Sigmoid colon (tissue), 4 donors: ENCODE data around the gene SLC22A1.

Experiments used
- EP300 ChIP-seq, 4 donors: sonication (generic); formaldehyde crosslinking; IDR thresholded peaks; one replicate each; pipeline ENCODE4 v1.6.1; 2017; ENCODE audit warnings: antibody characterized with exemption in 4 of 4
- POLR2A ChIP-seq, 2 donors: fragments of 450-650 bp; IDR thresholded peaks; one replicate each; pipeline ENCODE4 v1.6.1; 2016; ENCODE audit warnings: antibody characterized with exemption in 2 of 2, mild to moderate bottlenecking in 2 of 2, moderate library complexity in 2 of 2

- no peak for TF ChIP-seq POLR2A (IDR thresholded peaks at IDR 0.05)
- no peak for TF ChIP-seq EP300 (IDR thresholded peaks at IDR 0.05)
These were observed 26.3 kb upstream of the SLC22A1 start for GRCh38 chr6:160095146-160095845.
